ENCODE measurements around the gene SLC16A4. TPM values are rescaled to one million over a fixed set of nuclear protein-coding genes. Genes with fewer than 3 reads are reported as not detected.

SLC16A4 gene
- total RNA-seq, 1 donor, result 241 TPM

DNA sequence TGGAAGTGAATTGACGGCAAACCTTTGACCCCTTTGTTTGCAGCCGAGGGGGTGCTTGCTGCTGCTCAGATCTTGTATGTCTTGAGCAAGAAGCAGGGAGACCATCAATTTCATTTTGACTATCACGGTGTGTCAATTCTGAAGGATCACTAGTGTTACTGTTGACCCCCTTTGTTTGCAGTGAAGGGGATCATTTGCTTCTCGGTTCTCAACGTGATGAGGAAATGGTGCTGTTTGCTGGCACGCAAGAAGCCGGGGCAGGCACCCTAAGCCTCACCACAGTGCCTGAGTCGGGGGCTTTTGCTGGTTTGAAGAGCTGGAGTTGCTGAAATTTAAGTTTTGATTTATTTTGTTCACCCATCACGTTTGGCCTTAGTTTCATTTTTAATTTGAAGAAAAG, 44.1 kb downstream of the SLC16A4 start:
- no peak for DNase-seq (ENCODE audit: low read depth)
- H3K4me3 ChIP-seq (ENCODE audit: low read depth, low read length), result no peak overlapping the region
- TF ChIP-seq, protein P1, sequence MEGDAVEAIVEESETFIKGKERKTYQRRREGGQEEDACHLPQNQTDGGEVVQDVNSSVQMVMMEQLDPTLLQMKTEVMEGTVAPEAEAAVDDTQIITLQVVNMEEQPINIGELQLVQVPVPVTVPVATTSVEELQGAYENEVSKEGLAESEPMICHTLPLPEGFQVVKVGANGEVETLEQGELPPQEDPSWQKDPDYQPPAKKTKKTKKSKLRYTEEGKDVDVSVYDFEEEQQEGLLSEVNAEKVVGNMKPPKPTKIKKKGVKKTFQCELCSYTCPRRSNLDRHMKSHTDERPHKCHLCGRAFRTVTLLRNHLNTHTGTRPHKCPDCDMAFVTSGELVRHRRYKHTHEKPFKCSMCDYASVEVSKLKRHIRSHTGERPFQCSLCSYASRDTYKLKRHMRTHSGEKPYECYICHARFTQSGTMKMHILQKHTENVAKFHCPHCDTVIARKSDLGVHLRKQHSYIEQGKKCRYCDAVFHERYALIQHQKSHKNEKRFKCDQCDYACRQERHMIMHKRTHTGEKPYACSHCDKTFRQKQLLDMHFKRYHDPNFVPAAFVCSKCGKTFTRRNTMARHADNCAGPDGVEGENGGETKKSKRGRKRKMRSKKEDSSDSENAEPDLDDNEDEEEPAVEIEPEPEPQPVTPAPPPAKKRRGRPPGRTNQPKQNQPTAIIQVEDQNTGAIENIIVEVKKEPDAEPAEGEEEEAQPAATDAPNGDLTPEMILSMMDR (IDR thresholded peaks at IDR 0.05; ENCODE audit: insufficient read depth, low read depth, low read length), result no peak

DNA sequence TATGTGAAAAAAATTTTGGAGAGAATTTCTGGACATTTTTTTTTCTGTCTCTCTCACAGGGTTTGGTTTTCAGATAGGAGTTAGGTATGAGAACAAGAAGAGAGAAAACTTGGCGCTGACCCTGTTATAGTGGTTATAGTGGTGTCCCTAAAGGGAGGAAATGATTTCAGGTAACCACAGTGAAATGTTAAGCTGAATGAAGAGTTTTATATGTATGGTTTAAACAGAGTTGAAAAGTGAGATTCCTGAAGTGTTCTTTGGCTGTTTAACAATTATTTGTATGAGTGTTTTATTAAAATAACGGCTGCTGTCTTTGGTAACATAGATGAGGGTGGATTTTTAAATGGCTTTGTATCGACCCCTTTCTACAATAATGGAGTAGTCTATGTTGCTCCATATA, 45.3 kb downstream of the SLC16A4 start:
- TF ChIP-seq, protein P1 (IDR thresholded peaks at IDR 0.05; ENCODE audit: insufficient read depth, low read depth, low read length), result no peak
- no peak overlapping the region for H3K4me3 ChIP-seq (ENCODE audit: low read depth, low read length)
- no peak for DNase-seq (ENCODE audit: low read depth)

DNA sequence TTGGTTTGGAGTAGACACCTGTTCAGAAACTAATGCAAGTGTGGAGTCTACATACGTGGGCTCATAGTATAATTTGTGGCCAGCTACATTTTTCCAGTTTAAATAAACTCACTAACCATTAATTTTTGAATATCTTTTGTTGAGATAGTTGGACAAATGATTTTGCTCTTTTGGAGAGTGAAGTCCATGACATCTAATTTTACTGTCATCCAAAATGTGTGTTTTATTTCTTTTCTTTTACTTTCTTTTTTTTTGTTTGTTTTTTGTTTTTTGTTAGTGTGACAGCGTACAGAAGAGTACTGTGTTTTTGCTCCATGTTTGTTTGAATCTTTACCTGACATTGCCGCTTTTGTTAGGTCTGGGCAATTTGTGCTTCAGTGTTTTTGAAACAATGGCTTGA, 46.7 kb downstream of the SLC16A4 start:
- peak overlapping the region; percentile 4 for H3K4me3 ChIP-seq (ENCODE audit: low read depth, low read length)
- TF ChIP-seq, protein P1 (IDR thresholded peaks at IDR 0.05; ENCODE audit: insufficient read depth, low read depth, low read length), result no peak
- no peak for DNase-seq (ENCODE audit: low read depth)

DNA sequence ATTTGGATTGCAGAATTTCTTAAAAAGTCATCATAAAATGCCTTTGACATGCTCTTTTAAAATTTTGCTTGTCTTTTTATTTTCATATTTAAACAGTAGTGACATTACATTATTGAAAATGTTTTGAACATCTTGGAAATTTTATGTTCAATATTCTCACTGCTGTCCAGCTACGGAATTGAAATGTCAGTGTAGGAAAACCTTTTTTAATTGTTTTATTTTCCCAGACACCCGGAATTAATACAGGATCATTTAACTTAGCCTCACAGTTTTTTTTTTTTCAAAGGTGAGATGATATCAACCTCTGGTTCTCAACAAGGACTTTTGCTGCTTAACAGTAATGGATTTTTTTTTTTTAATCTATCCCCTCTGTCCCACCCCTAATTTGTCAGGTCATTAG, 47.6 kb downstream of the SLC16A4 start:
- no peak for DNase-seq (ENCODE audit: low read depth)
- peak overlapping the region; percentile 99 for H3K4me3 ChIP-seq (ENCODE audit: low read depth, low read length)
- TF ChIP-seq, protein P1 (IDR thresholded peaks at IDR 0.05; ENCODE audit: insufficient read depth, low read depth, low read length), result no peak

DNA sequence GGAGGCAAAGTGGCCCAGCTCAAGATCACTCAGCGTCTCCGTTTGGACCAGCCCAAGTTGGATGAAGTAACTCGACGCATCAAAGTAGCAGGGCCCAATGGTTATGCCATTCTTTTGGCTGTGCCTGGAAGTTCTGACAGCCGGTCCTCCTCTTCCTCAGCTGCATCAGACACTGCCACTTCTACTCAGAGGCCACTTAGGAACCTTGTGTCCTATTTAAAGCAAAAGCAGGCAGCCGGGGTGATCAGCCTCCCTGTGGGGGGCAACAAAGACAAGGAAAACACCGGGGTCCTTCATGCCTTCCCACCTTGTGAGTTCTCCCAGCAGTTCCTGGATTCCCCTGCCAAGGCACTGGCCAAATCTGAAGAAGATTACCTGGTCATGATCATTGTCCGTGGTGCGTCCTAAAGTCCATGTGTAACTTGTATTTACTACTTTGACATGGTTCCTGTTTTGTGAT, 48.9 kb downstream of the SLC16A4 start:
- DNase-seq (ENCODE audit: low read depth), result no peak
- peak overlapping the region; percentile 99 for H3K4me3 ChIP-seq (ENCODE audit: low read depth, low read length)
- TF ChIP-seq, protein P1 (IDR thresholded peaks at IDR 0.05; ENCODE audit: insufficient read depth, low read depth, low read length), result no peak

DNA sequence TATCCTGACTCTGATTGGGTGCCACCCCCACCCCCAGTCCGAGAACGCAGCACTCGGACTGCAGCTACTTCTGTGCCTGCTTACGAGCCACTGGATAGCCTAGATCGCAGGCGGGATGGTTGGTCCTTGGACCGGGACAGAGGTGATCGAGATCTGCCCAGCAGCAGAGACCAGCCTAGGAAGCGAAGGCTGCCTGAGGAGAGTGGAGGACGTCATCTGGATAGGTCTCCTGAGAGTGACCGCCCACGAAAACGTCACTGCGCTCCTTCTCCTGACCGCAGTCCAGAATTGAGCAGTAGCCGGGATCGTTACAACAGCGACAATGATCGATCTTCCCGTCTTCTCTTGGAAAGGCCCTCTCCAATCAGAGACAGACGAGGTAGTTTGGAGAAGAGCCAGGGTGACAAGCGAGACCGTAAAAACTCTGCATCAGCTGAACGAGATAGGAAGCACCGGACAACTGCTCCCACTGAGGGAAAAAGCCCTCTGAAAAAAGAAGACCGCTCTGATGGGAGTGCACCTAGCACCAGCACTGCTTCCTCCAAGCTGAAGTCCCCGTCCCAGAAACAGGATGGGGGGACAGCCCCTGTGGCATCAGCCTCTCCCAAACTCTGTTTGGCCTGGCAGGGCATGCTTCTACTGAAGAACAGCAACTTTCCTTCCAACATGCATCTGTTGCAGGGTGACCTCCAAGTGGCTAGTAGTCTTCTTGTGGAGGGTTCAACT, 49.5 kb downstream of the SLC16A4 start:
- peak overlapping the region; percentile 99 for H3K4me3 ChIP-seq (ENCODE audit: low read depth, low read length)
- peak; percentile 63 for DNase-seq (ENCODE audit: low read depth)
- TF ChIP-seq, protein P1 (IDR thresholded peaks at IDR 0.05; ENCODE audit: insufficient read depth, low read depth, low read length), result no peak

DNA sequence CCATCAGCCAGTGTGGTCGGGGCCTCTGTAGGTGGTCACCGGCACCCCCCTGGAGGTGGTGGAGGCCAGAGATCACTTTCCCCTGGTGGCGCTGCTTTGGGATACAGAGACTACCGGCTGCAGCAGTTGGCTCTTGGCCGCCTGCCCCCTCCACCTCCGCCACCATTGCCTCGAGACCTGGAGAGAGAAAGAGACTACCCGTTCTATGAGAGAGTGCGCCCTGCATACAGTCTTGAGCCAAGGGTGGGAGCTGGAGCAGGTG, 50.7 kb downstream of the SLC16A4 start:
- no peak for DNase-seq (ENCODE audit: low read depth)
- TF ChIP-seq, protein P1 (IDR thresholded peaks at IDR 0.05; ENCODE audit: insufficient read depth, low read depth, low read length), result no peak
- peak overlapping the region; percentile 99 for H3K4me3 ChIP-seq (ENCODE audit: low read depth, low read length)

Measured in fibroblast of villous mesenchyme (primary cell).